ENCODE data around the gene AUTS2.

- TF ChIP-seq POLR2A (IDR thresholded peaks at IDR 0.05), result no peak
- no peak for TF ChIP-seq CTCF (IDR thresholded peaks at IDR 0.05)
Observed at GRCh38 chr7:70774950-70775527, 1176.8 kb downstream of the AUTS2 start.
